Measurements from ENCODE around the gene EID2. TPM values are rescaled to one million over a fixed set of nuclear protein-coding genes. Genes with fewer than 3 reads are reported as not detected.

Gene EID2
- total RNA-seq, 1 donor, result 8.3 TPM

- no peaks in the 10 kb centered on the region for H4K20me1 ChIP-seq (ENCODE audit: insufficient read depth, low read length)
- TF ChIP-seq CTCF (IDR thresholded peaks at IDR 0.05; ENCODE audit: extremely low read depth, low read depth, low read length), result no peak
- no peaks in the 10 kb centered on the region for H3K4me1 ChIP-seq (ENCODE audit: insufficient read depth, low read length)
- no peak overlapping the region for H3K4me2 ChIP-seq (ENCODE audit: insufficient read depth, low read length)
- H3K27me3 ChIP-seq (ENCODE audit: insufficient read depth, low read length), result peaks cover 49% of the 10 kb centered on the region
- H3K36me3 ChIP-seq (ENCODE audit: insufficient read depth, low read length), result no peaks in the 10 kb centered on the region
- DNase-seq (ENCODE audit: insufficient read length, low spot score, missing footprints), result no peak
- H3K9me3 ChIP-seq (ENCODE audit: low read depth, low read length), result no peaks in the 10 kb centered on the region
- no peak overlapping the region for H2AFZ ChIP-seq (ENCODE audit: low read length)
- H3K27ac ChIP-seq (ENCODE audit: low read depth, low read length), result no peak overlapping the region
- H3K4me3 ChIP-seq (ENCODE audit: insufficient read depth, low read length), result no peak overlapping the region
- H3K79me2 ChIP-seq (ENCODE audit: insufficient read depth, low read length), result no peaks in the 10 kb centered on the region
These were observed 31.3 kb downstream of the EID2 start for GRCh38 chr19:39508629-39509028.

- peak overlapping the region; percentile 20 for H2AFZ ChIP-seq (ENCODE audit: low read length)
- H3K4me1 ChIP-seq (ENCODE audit: insufficient read depth, low read length), result no peaks in the 10 kb centered on the region
- H3K4me2 ChIP-seq (ENCODE audit: insufficient read depth, low read length), result peak overlapping the region; percentile 42
- peaks cover 46% of the 10 kb centered on the region for H3K27me3 ChIP-seq (ENCODE audit: insufficient read depth, low read length)
- DNase-seq (ENCODE audit: insufficient read length, low spot score, missing footprints), result peak; percentile 62
- H3K4me3 ChIP-seq (ENCODE audit: insufficient read depth, low read length), result peak overlapping the region; percentile 63
- H3K36me3 ChIP-seq (ENCODE audit: insufficient read depth, low read length), result no peaks in the 10 kb centered on the region
- H4K20me1 ChIP-seq (ENCODE audit: insufficient read depth, low read length), result no peaks in the 10 kb centered on the region
- H3K9me3 ChIP-seq (ENCODE audit: low read depth, low read length), result no peaks in the 10 kb centered on the region
- no peak for TF ChIP-seq CTCF (IDR thresholded peaks at IDR 0.05; ENCODE audit: extremely low read depth, low read depth, low read length)
- H3K79me2 ChIP-seq (ENCODE audit: insufficient read depth, low read length), result no peaks in the 10 kb centered on the region
- no peak overlapping the region for H3K27ac ChIP-seq (ENCODE audit: low read depth, low read length)
These were observed 32.1 kb downstream of the EID2 start for GRCh38 chr19:39507715-39508364.

- H3K4me1 ChIP-seq (ENCODE audit: insufficient read depth, low read length), result no peaks in the 10 kb centered on the region
- peak; percentile 96 for DNase-seq (ENCODE audit: insufficient read length, low spot score, missing footprints)
- peak overlapping the region; percentile 63 for H3K4me3 ChIP-seq (ENCODE audit: insufficient read depth, low read length)
- TF ChIP-seq CTCF (IDR thresholded peaks at IDR 0.05; ENCODE audit: extremely low read depth, low read depth, low read length), result no peak
- peaks cover 41% of the 10 kb centered on the region for H3K27me3 ChIP-seq (ENCODE audit: insufficient read depth, low read length)
- H3K79me2 ChIP-seq (ENCODE audit: insufficient read depth, low read length), result no peaks in the 10 kb centered on the region
- no peaks in the 10 kb centered on the region for H3K36me3 ChIP-seq (ENCODE audit: insufficient read depth, low read length)
- H4K20me1 ChIP-seq (ENCODE audit: insufficient read depth, low read length), result no peaks in the 10 kb centered on the region
- H3K27ac ChIP-seq (ENCODE audit: low read depth, low read length), result no peak overlapping the region
- H2AFZ ChIP-seq (ENCODE audit: low read length), result peak overlapping the region; percentile 20
- H3K9me3 ChIP-seq (ENCODE audit: low read depth, low read length), result no peaks in the 10 kb centered on the region
- H3K4me2 ChIP-seq (ENCODE audit: insufficient read depth, low read length), result peak overlapping the region; percentile 42
These were observed 32.8 kb downstream of the EID2 start for GRCh38 chr19:39506944-39507714.

GRCh38 chr19:39506598-39506943 lies 33.4 kb downstream of the EID2 start:
- peaks cover 42% of the 10 kb centered on the region for H3K27me3 ChIP-seq (ENCODE audit: insufficient read depth, low read length)
- no peaks in the 10 kb centered on the region for H3K9me3 ChIP-seq (ENCODE audit: low read depth, low read length)
- H3K4me1 ChIP-seq (ENCODE audit: insufficient read depth, low read length), result no peaks in the 10 kb centered on the region
- H3K36me3 ChIP-seq (ENCODE audit: insufficient read depth, low read length), result no peaks in the 10 kb centered on the region
- H3K79me2 ChIP-seq (ENCODE audit: insufficient read depth, low read length), result no peaks in the 10 kb centered on the region
- H3K4me3 ChIP-seq (ENCODE audit: insufficient read depth, low read length), result peak overlapping the region; percentile 63
- TF ChIP-seq CTCF (IDR thresholded peaks at IDR 0.05; ENCODE audit: extremely low read depth, low read depth, low read length), result no peak
- H3K27ac ChIP-seq (ENCODE audit: low read depth, low read length), result no peak overlapping the region
- H2AFZ ChIP-seq (ENCODE audit: low read length), result no peak overlapping the region
- H3K4me2 ChIP-seq (ENCODE audit: insufficient read depth, low read length), result peak overlapping the region; percentile 42
- DNase-seq (ENCODE audit: insufficient read length, low spot score, missing footprints), result no peak
- H4K20me1 ChIP-seq (ENCODE audit: insufficient read depth, low read length), result no peaks in the 10 kb centered on the region
